Fibroblast of the aortic adventitia (primary cell): ENCODE results near the gene RIN1. TPM values are rescaled to one million over a fixed set of nuclear protein-coding genes. Genes with fewer than 3 reads are reported as not detected.
A peak's percentile ranks its signal among the peaks of the same experiment; 100 is the strongest.

Experiments
- DNase-seq: peaks from one replicate; pipeline ENCODE4 v3.0.0-alpha.2; 2010; ENCODE audit warnings: low read depth
- H3K4me3 ChIP-seq: 2 replicates; pipeline ENCODE4 v1.5.1; 2011; ENCODE audit warnings: low read depth, mild to moderate bottlenecking, control low read depth, low read length, moderate library complexity
- total RNA-seq: library from RNA; depleted of rRNA; stranded (reverse); fragments of >200 nt; gene quantifications from 2 replicates; pipeline ENCODE4 v1.2.3, GENCODE V29; 2012; ENCODE audit warnings: low replicate concordance
- TF ChIP-seq, protein P1 (sequence below): IDR thresholded peaks from 2 replicates; pipeline ENCODE4 v1.5.1; 2011; ENCODE audit warnings: mild to moderate bottlenecking, low read length, control low read depth, inconsistent platforms; ENCODE audit not compliant: insufficient read depth

RIN1 gene
- total RNA-seq, 1 donor = 45.3 TPM

DNA sequence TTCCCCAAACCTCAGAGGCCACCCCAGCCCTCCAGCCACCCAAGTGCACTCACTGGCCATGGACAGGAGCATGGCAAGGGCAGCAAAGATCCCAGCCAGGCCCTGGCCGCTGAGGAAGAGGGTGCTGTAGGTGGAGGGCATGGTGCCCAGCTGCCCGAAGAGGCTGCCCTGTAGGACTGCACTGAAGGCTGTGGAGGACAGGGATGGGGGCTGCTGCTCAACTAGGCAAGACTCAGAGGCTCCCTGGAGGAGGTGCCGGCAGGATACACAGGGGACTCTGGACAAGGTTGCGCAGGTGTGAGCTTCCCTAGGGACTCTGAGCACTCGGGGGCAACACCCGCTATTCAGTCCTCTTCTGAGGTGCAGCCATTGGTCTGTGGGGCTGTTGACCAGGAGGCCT, 32.2 kb upstream of the RIN1 start:
- TF ChIP-seq, protein P1, sequence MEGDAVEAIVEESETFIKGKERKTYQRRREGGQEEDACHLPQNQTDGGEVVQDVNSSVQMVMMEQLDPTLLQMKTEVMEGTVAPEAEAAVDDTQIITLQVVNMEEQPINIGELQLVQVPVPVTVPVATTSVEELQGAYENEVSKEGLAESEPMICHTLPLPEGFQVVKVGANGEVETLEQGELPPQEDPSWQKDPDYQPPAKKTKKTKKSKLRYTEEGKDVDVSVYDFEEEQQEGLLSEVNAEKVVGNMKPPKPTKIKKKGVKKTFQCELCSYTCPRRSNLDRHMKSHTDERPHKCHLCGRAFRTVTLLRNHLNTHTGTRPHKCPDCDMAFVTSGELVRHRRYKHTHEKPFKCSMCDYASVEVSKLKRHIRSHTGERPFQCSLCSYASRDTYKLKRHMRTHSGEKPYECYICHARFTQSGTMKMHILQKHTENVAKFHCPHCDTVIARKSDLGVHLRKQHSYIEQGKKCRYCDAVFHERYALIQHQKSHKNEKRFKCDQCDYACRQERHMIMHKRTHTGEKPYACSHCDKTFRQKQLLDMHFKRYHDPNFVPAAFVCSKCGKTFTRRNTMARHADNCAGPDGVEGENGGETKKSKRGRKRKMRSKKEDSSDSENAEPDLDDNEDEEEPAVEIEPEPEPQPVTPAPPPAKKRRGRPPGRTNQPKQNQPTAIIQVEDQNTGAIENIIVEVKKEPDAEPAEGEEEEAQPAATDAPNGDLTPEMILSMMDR = no peak
- no peak for DNase-seq
- no peak overlapping the region for H3K4me3 ChIP-seq

DNA sequence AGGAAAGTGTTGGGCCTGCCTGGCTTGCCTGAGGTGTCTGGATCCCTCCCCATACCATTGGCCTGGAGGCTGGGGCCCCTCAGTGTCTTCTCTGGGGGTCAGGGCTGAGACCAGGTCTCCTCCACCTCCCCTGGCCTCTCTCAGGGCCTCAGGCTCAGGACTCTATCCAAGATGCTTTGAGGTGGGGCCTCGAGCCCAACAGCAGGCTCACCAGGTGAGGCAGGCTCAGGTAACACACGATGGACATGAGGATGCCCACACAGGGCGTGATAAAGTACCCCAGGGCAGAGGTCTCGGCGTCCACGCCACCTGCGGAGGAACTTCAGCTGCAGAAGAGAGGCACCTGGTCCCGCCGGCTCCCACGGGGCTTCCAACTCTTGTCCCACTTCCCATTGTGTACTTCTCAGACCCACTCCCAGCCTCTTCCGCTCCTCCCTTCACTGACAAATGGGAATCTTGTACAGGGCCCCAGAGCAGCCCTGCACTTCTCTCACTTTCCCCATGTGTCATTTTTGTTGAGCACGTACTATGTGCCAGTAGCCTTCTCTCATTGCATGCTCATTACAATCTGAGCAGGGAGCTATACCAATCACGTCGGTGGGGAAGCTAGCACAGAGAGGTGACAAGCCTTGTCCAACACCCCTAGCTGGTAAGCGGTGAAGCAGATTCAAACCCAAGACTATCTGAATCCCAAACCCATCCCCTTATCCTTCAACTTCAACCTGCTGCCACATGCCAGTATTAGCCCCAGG, 31.5 kb upstream of the RIN1 start:
- H3K4me3 ChIP-seq = no peak overlapping the region
- TF ChIP-seq, protein P1 = no peak
- no peak for DNase-seq

DNA sequence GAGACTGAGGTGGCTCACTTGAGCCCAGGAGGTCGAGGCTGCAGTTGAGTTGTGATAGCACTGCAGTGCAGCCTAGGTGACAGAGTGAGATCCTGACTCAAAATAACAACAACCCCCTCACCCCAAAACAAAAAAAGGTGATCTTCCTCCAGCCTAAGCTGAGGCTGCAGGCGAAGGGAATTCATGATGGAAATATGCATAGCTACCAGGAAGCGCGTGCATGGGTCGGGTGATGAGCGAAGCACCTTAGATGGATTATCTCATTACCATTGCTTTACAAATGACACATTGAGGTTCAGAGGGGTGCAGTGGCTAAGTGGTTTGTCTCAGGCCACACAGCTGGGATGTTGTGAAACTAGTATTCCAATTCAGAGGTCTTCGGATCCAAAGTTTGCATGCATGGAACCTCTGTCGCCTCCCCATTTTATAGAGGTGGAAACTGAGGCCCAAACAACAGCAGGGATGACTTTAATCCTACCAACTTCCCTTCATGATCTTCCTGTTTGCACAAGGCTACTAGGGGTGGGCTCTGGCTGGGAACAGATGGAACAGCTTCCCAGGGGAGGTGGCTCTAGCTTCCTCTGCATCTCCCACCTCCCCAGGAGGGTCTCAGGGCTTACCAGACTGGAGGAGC, 30.7 kb upstream of the RIN1 start:
- TF ChIP-seq, protein P1 = no peak
- H3K4me3 ChIP-seq = no peak overlapping the region
- no peak for DNase-seq

DNA sequence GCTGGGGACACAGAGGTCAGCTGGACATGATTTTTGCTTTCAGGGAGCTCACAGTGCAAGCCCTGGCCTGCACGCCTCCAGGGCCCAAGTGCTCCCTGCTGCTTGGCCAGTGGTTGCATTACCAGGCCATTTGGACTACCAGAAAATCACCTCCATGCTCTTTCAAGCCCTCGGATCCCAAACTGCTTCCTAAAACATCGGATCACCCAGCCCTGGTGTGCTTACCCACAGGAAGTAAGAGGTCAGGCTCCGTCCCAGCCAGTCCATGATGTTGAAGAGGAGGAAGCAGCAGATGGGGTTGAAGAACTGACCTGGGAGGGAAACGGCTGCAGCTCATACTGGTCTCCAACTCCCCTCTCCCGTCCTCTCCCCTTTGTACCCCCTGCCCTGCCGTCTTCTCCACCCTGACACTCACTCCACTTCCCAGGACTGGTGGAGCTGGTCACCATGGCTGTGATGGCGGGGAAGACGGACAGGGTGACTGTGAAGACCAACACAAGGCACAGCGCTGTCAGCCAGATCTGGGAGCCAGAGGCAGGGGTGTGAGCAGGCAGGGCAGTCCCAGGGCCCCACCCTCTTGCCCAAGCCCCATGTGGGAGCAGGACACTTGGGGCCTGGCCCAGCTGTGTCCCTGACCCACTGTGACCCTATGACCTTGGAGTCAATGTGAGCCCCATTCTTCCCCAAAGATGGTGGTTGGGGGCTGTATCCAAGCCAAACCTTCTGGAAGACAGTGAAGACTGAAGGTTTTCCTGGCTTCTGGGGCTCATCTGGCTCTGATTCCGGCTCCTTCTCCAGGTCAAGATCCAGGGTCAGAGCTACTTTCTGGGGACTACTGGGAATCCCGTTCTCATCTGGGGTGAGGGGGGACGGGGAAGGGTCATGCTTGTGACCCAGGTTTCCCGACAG, 29.7 kb upstream of the RIN1 start:
- H3K4me3 ChIP-seq = no peak overlapping the region
- no peak for DNase-seq
- TF ChIP-seq, protein P1 = no peak

DNA sequence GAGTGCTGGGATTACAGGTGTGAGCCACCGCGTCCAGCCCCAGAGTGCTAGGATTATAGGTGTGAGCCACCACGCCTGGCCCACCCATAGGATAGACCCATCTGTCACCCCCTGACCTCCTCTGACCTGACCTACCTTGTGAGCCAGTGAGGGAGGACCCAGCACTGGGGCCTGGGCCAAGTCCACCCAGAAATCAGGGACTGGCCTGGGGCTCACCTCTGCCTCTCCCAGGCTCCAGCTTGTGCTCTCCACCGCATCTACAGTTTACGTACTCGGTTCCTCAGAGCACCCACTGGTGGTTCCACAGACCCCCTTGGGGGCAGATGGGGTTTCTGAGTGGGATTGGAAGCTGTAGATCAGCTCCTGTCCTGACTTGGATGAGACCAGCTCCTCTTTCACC, 28.9 kb upstream of the RIN1 start:
- no peak for DNase-seq
- TF ChIP-seq, protein P1 = no peak
- no peak overlapping the region for H3K4me3 ChIP-seq

DNA sequence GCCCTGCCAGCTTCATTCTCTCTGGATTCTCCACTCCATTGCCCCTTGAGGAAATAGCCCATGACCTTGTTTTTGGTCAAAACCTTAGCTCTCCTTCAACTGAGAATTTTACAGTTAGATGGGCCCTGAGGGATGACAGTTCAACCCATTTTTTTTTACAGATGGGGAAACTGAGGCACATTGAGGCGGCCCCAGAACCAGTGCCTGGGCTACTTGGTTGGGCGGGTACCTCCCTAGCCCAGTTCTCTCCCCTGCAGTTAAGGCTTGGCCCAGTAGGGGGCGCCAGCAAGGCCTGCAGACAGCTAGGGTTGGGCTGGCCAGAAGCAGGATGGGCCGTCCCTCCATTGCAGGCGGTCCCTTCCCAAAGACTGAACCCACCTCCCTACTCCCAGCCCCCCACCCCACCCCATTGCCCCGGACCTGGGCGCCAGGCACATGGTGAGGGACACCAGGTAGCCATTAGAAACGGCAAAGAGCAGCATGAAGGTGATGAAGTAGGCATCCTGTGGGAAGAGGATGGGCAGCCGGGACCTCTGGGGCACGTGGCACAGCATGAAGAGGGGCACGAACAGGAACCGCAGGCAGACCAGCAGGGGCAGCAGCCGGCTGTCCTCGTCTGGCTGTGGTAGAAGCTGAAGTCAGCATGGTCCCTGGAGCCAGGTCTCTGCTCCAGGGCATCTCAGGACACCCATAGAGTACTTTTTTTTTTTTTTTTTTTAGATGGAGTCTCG, 27.7 kb upstream of the RIN1 start:
- no peak for DNase-seq
- TF ChIP-seq, protein P1 = peak; percentile 71
- no peak overlapping the region for H3K4me3 ChIP-seq
